Measurements from ENCODE around the gene SLC6A9.

SLC6A9 gene

GRCh38 chr1:43960798-43961197, 70.5 kb downstream of the SLC6A9 start:
- peaks cover 8% of the 10 kb centered on the region for H3K36me3 ChIP-seq (ENCODE audit: control insufficient read depth, low read depth, low read length)
- no peak overlapping the region for H3K4me3 ChIP-seq (ENCODE audit: low read length)
- no peaks in the 10 kb centered on the region for H3K27me3 ChIP-seq (ENCODE audit: control insufficient read depth, insufficient read depth, low read length)
- H3K27ac ChIP-seq (ENCODE audit: low read length) = no peak overlapping the region
- no peaks in the 10 kb centered on the region for H3K4me1 ChIP-seq (ENCODE audit: control insufficient read depth, low read depth, low read length)
- no peak overlapping the region for H3K9ac ChIP-seq (ENCODE audit: low read length)
- no peaks in the 10 kb centered on the region for H3K9me3 ChIP-seq (ENCODE audit: control insufficient read depth, low read depth, low read length)

- Histone ChIP-seq H3K4me3 (ENCODE audit: low read length) (no peak overlapping the region), H3K9ac (ENCODE audit: low read length) (no peak overlapping the region), H3K4me1 (ENCODE audit: control insufficient read depth, low read depth, low read length) (no peaks in the 10 kb centered on the region), H3K27ac (ENCODE audit: low read length) (no peak overlapping the region), H3K9me3 (ENCODE audit: control insufficient read depth, low read depth, low read length) (no peaks in the 10 kb centered on the region), H3K27me3 (ENCODE audit: control insufficient read depth, insufficient read depth, low read length) (no peaks in the 10 kb centered on the region), H3K36me3 (ENCODE audit: control insufficient read depth, low read depth, low read length) (peaks cover 8% of the 10 kb centered on the region)
These were observed 72.7 kb downstream of the SLC6A9 start for GRCh38 chr1:43958351-43959255.

DNA sequence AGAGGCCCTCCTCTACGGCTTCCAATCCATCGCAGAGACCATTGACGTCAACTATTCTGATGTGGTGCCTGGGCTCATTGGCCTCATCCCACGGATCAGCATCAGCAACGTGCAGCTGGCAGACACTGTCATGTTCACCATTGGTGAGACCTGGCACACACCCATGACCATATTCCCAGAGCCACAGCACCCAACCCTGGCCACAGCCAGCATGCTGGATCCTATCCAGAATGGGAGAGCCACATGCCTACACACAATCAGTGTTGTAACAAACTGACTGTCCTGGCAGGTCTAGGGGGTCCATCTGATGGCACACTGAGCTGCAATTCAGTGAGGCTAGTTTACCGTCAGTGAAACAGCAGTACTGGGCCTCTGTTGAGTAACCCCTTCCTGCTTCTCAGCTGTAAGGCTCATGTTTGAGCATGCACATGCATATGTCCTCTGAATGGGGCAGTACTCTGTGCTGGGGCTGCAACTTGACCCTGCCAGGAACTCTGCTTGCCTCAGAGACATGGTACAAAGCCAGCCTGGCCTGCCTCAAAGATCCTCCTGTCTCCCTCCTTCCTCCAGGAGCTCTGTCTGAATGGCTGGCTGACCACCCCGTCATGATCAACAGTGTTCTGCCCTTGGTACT, 73.7 kb downstream of the SLC6A9 start:
- H3K9ac ChIP-seq (ENCODE audit: low read length) = no peak overlapping the region
- H3K27me3 ChIP-seq (ENCODE audit: control insufficient read depth, insufficient read depth, low read length) = no peaks in the 10 kb centered on the region

DNA sequence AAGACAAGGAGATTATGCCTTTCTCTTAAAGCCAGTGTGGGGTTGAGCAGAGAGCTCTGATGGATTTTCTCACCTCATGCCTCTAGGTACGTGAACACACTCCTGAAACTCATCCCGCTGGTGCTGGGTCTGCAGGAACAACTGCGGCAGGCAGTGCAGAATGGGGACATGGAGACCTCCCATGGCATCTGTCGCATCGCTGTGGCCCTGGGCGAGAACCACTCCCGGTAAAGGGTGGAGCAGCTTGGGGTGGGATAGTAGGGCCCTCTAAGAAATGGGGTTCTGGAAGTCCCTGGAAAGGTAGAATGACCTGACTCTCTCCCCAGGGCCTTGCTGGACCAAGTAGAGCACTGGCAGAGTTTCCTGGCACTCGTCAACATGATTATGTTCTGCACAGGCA, 75.0 kb downstream of the SLC6A9 start:
- H3K4me3 ChIP-seq (ENCODE audit: low read length) = no peak overlapping the region
- no peaks in the 10 kb centered on the region for H3K27me3 ChIP-seq (ENCODE audit: control insufficient read depth, insufficient read depth, low read length)
- no peak overlapping the region for H3K27ac ChIP-seq (ENCODE audit: low read length)
- no peaks in the 10 kb centered on the region for H3K9me3 ChIP-seq (ENCODE audit: control insufficient read depth, low read depth, low read length)
- H3K4me1 ChIP-seq (ENCODE audit: control insufficient read depth, low read depth, low read length) = no peaks in the 10 kb centered on the region
- no peak overlapping the region for H3K9ac ChIP-seq (ENCODE audit: low read length)
- H3K36me3 ChIP-seq (ENCODE audit: control insufficient read depth, low read depth, low read length) = peaks cover 8% of the 10 kb centered on the region

More for the DNA sequence above, 73.7 kb downstream of the SLC6A9 start:
- Histone ChIP-seq H3K27ac (ENCODE audit: low read length) (no peak overlapping the region), H3K9me3 (ENCODE audit: control insufficient read depth, low read depth, low read length) (no peaks in the 10 kb centered on the region), H3K36me3 (ENCODE audit: control insufficient read depth, low read depth, low read length) (peaks cover 8% of the 10 kb centered on the region), H3K4me3 (ENCODE audit: low read length) (no peak overlapping the region), H3K4me1 (ENCODE audit: control insufficient read depth, low read depth, low read length) (no peaks in the 10 kb centered on the region)

DNA sequence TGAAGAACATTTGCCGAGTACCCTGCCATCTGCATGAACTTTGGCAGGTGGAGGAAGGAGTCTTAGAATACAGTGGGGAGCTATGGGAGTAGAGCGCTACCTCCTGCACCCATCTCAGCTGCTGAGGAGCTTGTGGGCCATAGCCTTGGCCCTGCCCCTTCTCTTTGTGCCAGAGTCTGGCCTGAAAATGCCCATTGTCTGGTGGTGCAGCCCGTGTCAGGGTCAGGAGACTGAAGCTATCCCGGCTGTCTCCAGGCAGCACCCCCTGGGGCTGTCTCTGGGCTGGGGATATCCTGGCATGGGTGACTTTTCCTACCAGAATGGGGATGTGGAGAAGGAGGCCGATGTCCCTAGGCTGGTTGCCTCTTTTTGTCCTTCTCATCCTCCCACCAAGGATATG, 77.2 kb downstream of the SLC6A9 start:
- no peak overlapping the region for H3K27ac ChIP-seq (ENCODE audit: low read length)
- H3K36me3 ChIP-seq (ENCODE audit: control insufficient read depth, low read depth, low read length) = peaks cover 8% of the 10 kb centered on the region
- no peaks in the 10 kb centered on the region for H3K4me1 ChIP-seq (ENCODE audit: control insufficient read depth, low read depth, low read length)
- H3K27me3 ChIP-seq (ENCODE audit: control insufficient read depth, insufficient read depth, low read length) = no peaks in the 10 kb centered on the region
- no peak overlapping the region for H3K4me3 ChIP-seq (ENCODE audit: low read length)
- H3K9me3 ChIP-seq (ENCODE audit: control insufficient read depth, low read depth, low read length) = no peaks in the 10 kb centered on the region
- H3K9ac ChIP-seq (ENCODE audit: low read length) = no peak overlapping the region

GRCh38 chr1:43953361-43953760, 77.9 kb downstream of the SLC6A9 start:
- Histone ChIP-seq H3K27me3 (ENCODE audit: control insufficient read depth, insufficient read depth, low read length) (no peaks in the 10 kb centered on the region), H3K36me3 (ENCODE audit: control insufficient read depth, low read depth, low read length) (peaks cover 8% of the 10 kb centered on the region), H3K9ac (ENCODE audit: low read length) (no peak overlapping the region), H3K27ac (ENCODE audit: low read length) (no peak overlapping the region), H3K9me3 (ENCODE audit: control insufficient read depth, low read depth, low read length) (no peaks in the 10 kb centered on the region), H3K4me3 (ENCODE audit: low read length) (no peak overlapping the region), H3K4me1 (ENCODE audit: control insufficient read depth, low read depth, low read length) (no peaks in the 10 kb centered on the region)

- Histone ChIP-seq H3K4me1 (ENCODE audit: control insufficient read depth, low read depth, low read length) (no peaks in the 10 kb centered on the region), H3K4me3 (ENCODE audit: low read length) (no peak overlapping the region), H3K27me3 (ENCODE audit: control insufficient read depth, insufficient read depth, low read length) (no peaks in the 10 kb centered on the region), H3K27ac (ENCODE audit: low read length) (no peak overlapping the region), H3K36me3 (ENCODE audit: control insufficient read depth, low read depth, low read length) (peaks cover 6% of the 10 kb centered on the region), H3K9ac (ENCODE audit: low read length) (no peak overlapping the region), H3K9me3 (ENCODE audit: control insufficient read depth, low read depth, low read length) (no peaks in the 10 kb centered on the region)
These were observed 78.4 kb downstream of the SLC6A9 start for GRCh38 chr1:43952731-43953346.

DNA sequence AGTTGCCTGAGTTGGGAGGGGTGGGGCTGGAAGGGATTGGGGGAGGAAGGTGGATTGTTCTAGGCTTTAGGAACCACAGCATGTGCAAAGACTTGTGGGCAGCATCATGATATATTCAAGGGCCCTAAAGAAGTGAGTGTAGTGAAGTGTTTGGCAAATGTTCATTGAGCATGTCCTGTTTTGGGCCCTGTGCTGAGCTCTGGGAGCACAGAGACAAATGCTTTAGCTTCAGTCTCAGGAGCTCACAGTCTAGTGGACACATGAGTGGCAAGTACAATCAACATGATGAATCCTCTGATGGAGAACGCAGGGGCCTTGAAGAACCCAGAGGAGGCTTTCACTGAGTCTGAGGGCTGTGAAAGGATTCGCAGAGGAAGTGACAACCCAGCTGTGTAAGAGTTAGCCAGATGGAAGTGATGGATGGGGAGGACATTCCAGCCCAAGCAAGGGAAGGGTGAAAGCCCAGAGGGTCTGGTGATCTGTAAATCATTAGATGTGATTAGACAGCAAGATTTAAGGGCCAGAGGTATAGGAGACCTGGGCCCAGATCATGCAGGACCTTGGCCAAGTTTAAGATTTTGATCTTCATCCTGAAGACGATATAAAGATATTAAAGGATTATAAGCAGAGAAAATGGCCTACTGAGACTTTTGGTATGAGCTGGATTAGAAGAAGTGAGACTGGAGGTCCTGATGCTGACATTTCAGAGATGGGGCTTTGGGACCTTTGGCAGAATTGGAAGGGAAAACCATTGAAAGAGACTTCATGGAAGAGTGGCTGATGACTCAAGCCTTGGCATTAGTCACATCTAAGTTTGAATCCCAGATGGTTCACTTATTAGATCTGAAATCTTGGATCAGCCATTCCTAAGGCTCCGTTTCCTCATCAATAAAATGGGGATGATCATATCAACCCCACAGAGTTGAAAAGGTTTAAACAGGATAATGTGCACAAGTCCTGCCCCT, 80.0 kb downstream of the SLC6A9 start:
- Histone ChIP-seq H3K4me1 (ENCODE audit: control insufficient read depth, low read depth, low read length) (no peaks in the 10 kb centered on the region), H3K4me3 (ENCODE audit: low read length) (no peak overlapping the region), H3K9ac (ENCODE audit: low read length) (no peak overlapping the region), H3K27ac (ENCODE audit: low read length) (no peak overlapping the region), H3K9me3 (ENCODE audit: control insufficient read depth, low read depth, low read length) (no peaks in the 10 kb centered on the region), H3K27me3 (ENCODE audit: control insufficient read depth, insufficient read depth, low read length) (no peaks in the 10 kb centered on the region), H3K36me3 (ENCODE audit: control insufficient read depth, low read depth, low read length) (no peaks in the 10 kb centered on the region)

DNA sequence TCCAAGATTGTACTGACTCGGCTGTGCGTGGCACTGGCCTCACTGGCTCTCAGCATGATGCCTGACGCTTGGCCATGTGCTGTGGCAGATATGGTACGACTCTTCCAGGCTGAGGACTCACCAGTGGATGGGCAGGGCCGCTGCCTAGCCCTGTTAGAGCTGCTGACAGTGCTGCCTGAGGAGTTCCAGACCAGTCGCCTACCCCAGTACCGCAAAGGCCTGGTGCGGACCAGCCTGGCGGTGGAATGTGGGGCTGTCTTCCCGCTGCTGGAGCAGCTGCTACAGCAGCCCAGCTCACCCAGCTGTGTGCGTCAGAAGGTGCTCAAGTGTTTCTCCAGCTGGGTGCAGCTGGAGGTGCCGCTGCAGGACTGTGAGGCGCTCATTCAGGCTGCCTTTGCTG, 81.6 kb downstream of the SLC6A9 start:
- Histone ChIP-seq H3K27ac (ENCODE audit: low read length) (no peak overlapping the region), H3K27me3 (ENCODE audit: control insufficient read depth, insufficient read depth, low read length) (no peaks in the 10 kb centered on the region), H3K4me3 (ENCODE audit: low read length) (no peak overlapping the region), H3K4me1 (ENCODE audit: control insufficient read depth, low read depth, low read length) (peaks cover 4% of the 10 kb centered on the region), H3K9ac (ENCODE audit: low read length) (no peak overlapping the region), H3K9me3 (ENCODE audit: control insufficient read depth, low read depth, low read length) (no peaks in the 10 kb centered on the region), H3K36me3 (ENCODE audit: control insufficient read depth, low read depth, low read length) (no peaks in the 10 kb centered on the region)

DNA sequence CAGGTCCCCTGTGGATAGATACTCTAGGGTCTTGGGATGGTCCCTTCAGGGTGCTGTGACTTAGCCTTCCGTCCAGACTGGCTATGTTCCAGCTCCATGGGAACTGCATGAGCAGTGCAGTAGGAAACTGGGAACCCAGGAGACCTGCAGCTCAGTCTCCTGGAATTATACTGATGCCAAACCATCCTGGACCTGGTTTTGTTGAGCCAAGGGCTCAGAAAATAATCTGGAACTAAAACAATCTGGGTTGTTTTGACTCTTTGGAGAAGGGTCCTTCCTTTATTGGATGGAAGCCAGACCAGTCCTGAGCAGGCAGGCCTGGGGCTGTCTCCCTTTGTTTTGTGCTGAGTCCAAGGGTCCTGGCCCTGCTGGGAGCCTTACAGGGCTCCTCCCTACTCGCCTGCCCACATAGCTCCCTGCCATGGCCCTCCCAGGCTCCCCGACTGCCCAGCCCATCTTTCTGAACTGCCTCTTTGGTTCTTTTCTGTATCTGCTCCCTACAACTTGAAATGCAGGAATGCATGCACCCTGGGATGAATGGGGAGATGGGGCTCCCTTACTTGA, 83.3 kb downstream of the SLC6A9 start:
- H3K4me1 ChIP-seq (ENCODE audit: control insufficient read depth, low read depth, low read length) = peaks cover 9% of the 10 kb centered on the region
- H3K9me3 ChIP-seq (ENCODE audit: control insufficient read depth, low read depth, low read length) = no peaks in the 10 kb centered on the region
- H3K9ac ChIP-seq (ENCODE audit: low read length) = no peak overlapping the region
- H3K36me3 ChIP-seq (ENCODE audit: control insufficient read depth, low read depth, low read length) = no peaks in the 10 kb centered on the region
- H3K27ac ChIP-seq (ENCODE audit: low read length) = no peak overlapping the region
- H3K27me3 ChIP-seq (ENCODE audit: control insufficient read depth, insufficient read depth, low read length) = no peaks in the 10 kb centered on the region
- peak overlapping the region; percentile 76 for H3K4me3 ChIP-seq (ENCODE audit: low read length)

All from iPS-18a (cell line).